GM19238 (cell line): ENCODE measurements around the gene PLEKHG1.
A peak's percentile ranks its signal among the peaks of the same experiment; 100 is the strongest.

Experiments used
- DNase-seq: peaks from one replicate; pipeline ENCODE4 v3.0.0; 2011; ENCODE audit warnings: low spot score; ENCODE audit not compliant: insufficient read length

PLEKHG1 gene

DNA sequence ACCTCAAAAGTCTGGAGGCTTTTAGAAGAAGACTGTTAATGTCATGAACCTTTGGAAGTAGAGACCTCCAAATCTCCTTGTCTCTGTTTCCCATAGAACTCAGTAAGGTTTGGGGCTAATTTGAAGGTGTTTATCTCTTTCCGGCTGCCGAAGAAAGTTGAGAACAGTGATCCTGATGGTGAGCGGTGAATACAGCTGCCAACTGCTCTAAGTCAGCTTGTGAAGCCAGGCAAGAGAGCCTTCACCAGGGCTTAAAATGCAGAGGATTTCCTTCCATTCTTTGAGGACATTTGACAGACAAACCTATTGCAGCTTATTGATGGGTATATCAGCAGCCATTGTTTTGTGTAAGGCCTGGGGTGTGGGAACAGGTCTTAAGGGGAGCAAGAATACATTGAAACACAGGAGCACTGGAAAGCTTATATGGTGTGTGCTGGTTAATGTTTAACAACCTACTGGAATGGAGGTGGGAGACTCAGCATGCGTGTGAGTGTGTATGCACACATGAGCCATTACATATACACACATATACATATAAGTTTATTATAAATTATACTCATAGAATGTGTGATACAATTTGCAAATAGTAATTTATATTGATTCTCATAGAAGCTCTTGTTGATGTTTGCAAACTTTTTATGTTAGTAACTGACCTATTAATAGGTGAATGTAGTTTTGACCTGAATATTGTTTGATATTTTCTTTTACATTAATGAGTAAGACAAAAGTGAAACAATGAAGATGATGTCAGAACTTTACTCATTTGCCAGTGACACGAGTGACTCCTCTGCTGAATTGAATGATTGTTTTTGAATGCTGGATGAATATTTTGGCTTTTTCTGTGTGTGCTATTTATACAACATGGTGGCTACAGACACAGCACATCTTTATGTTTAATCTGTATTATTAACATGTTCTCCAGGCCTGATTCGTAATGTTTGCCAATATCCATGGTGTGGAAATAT is 18.1 kb downstream of the PLEKHG1 start:
- DNase-seq, result no peak

DNA sequence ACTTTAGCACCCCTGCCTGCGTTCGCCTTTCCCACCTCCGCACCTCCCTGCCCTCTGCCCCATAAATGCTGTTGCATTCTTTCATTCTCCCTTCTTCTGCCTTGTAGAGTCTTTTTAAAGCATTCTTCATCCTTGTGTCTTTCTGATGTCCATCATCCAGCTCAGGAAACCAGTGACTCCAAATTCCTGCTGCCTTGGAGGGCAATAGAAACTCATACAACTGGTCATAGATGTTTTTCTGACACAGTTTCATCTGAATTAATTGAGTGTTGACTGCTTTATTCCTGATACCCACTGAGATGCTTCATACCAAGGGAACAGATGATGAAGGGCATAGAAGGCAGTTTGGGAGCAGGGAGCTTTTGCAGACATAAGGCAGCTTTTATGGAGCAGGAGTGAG is 19.6 kb downstream of the PLEKHG1 start:
- no peak for DNase-seq

DNA sequence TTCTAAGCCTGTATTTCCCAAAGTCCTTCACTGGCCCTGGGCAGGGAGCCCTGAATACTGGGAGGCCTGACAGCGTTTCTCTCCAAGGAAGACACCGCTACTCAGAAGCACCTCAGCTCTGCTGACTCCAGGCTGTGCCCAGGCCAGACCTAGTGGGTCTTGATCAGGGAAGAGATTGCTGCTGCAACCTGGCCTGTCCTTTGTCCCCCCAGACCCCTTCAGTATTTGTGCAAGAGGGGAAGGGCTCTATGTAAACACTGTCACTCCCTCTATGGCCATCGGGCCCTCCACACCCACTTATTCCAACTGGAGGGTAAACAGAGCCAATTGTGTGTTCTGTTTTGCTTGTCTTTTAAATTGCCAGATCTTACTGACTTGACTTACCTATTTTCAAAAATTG is 20.6 kb downstream of the PLEKHG1 start:
- no peak for DNase-seq

DNA sequence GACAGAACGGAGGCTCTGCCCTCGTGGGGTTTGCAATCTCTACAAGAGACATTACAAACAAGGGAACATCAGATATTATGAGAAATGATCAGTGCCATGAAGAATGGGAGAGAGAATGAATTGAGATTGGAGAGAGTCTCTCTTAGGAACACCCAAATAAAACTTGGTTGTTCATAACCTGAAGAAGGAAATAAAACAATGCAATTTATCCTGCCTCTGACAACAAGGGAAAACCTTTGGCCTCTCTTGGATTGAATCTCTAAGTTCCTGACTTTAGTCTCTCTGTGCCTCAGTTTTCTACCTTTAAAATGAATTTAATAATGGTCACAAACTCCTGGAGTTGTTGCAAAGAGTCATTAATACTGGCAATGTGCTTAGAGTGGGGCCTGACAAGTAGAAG is 21.1 kb downstream of the PLEKHG1 start:
- no peak for DNase-seq

DNA sequence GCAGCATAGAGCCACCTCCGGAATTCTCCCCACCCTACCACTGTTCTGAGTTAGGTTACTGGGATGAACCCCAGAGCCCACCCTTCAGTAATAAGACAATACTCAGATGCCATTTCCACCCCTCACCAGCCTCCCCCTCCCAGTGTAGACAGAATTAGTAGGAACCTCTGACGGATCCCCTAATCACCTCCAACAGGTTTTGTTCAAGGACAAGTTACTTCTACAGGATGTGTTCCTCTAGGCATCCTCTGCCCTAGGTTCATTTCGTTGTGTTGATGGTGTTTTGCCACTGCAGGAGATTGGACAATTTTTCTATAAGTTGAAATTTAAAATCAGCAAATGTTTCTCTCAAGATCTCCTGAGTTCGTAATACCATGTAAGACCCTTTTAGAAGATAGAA is 22.8 kb downstream of the PLEKHG1 start:
- DNase-seq, result no peak

DNA sequence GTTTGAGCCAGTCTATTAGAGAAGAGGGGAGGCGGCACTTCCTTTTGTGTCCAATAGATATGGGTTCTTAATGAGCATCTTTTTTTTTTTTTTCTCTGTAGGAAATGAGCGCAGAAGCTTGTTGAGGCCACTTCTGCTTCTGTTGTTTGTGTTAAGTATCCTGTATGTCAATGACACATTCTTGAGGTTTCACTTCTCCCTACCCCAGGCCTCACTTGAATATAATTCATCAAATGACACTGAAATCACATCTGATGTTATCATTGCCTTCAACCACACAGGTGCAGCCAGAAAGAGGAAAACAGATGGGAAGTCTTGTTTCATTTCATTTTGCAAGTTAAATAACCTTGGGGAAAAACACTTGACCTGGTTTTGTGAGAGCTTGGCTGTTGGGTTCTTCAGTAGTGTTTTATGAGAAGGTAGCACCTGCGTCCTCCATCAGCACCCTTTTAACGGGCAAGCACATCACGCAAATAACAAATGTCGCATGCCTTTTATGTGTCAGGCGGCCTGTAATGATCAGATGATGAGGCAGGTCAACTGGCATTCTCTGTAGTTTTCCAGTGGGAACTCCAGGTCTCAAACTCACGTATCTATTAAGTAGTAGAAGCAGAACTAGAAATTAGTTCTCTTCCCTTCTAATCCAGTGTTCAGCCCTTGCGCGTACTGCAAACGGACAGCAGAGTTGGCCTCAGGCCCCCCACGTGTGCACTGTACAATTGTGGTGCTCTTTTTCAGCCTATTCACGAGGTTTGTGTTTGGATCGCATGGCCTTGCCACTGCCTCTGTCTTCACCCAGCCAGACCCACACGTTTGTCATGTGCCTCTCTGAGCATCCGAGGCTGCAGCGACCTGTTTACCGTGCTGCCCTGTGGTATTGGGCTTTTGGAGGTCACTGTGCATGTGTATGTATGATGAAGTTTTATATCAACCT is 23.5 kb downstream of the PLEKHG1 start:
- peak; percentile 34 for DNase-seq

DNA sequence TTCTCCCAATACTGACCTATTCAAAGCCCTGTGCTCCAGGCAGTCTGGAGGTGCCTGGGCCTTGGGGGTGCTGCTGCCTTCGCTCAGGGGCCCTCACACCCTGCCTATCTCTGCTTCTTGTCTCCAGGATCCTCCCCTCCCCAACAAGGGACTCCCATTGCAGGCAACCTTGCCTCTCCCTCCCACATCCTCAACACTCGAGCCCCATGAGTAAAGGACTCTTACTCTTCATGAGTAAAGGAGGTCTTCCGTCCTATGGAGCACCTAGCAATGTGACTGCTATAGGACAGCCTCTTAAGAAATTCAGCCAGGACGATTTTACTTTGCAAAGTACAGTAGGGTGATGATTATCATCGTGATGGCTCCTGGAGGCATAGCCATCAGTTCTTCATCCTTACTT is 24.5 kb downstream of the PLEKHG1 start:
- no peak for DNase-seq

DNA sequence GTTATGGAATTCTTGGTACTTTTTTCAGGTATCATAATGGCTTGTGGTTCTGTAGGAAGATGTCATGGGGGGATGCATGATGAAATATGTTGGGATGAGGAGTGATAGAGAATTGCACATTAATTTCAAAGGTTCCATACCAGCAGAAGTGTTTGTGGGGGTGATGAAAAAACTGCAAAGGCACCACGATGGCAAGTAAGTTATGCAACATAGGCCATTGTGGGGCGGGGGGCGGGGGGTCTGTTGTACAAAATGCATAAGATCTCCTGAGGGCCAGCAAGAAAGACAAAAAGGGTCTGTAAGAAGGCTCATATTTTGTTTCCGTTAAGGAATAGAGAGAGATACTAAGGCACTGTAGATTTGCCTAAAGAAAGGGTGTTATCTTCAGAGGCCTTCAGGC is 26.2 kb downstream of the PLEKHG1 start:
- no peak for DNase-seq

DNA sequence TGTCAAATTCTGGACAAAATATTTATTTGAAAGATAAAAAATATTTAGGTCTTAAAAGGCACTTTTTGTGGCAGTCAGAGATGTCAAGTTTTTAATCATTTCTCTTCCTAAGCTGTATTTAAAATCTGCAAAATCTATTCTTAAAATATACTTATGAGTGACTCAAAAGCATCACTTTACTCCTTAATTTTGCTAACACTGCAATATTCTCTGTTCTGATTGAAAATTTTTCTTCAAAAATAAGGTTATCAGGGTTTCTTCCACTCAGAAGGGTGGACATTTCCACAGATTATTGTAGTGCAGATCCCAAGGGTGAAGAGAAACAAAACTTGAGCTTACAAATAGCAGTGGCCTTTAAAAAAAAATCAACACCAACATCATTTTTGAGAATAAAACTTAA is 27.5 kb downstream of the PLEKHG1 start:
- no peak for DNase-seq

DNA sequence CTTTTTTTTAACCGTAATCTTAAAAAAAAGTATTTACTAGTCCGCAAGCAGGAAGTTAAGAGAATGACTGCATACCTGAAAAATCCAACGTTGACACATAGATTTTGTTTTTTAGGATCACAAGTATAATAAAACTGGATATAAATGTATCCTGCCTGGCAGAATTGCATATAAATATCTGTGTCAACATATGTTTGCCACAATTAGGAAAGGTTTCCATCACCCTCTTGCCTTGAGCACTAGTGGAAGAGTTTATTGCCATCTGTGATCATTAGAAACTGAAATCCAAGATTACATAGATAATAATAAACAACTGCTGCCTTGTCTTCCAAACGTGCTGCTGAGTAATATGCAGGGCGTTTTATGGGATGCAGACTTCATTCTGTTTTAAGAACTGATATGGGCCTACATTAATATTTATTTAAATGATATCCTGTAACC is 27.9 kb downstream of the PLEKHG1 start:
- no peak for DNase-seq

DNA sequence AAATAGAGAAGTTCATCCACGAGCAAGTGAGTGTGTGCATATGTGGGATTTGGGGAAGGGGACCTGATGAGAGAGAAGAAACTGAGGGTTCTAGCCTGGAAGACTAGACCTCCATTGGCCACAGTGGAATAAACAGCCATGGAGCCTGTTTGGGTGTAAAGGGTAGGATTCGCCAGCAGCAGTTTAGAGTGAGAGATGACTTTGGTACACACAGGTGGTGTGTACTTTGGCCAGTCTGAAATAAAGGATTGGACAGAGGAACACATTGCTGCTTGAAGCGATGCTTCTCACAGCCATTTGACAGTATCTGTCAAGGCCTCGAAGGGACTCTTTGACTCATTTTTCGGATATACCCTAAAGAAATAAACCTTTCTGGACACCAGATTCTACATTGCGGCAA is 29.2 kb downstream of the PLEKHG1 start:
- DNase-seq, result no peak

DNA sequence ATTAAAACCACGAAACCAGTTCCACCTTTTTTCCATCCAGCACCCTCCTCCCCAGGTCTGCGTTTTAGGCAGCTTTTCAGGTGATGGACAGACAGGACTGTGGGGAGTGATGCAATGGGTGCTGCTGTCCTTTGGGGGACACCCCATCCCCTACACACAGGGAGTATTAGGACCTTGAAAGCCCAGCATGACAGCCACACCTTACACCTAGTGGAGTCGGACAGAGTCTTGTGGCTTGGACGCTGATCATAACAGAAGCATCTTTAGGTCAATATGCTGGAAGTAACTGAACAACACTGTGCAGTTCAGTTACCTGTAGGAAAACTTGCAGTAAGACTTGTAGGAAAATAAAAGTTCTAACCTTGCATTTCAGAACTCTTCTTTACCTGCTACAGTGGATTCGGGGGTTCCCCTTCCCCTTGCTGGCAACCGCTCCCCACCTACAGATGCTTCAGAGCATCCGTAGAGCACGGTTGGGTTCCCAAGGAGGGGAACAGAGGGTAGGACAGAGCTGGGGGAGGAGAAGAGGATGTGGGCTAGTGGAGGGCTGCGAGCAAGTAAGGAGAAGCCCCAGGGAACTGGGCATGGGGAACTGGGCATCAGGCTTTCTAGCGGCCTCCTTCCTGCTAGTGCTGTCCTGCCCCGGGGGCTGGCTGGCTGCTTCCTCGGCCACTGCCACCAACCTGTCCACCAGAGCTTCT is 31.7 kb downstream of the PLEKHG1 start:
- DNase-seq, result no peak

DNA sequence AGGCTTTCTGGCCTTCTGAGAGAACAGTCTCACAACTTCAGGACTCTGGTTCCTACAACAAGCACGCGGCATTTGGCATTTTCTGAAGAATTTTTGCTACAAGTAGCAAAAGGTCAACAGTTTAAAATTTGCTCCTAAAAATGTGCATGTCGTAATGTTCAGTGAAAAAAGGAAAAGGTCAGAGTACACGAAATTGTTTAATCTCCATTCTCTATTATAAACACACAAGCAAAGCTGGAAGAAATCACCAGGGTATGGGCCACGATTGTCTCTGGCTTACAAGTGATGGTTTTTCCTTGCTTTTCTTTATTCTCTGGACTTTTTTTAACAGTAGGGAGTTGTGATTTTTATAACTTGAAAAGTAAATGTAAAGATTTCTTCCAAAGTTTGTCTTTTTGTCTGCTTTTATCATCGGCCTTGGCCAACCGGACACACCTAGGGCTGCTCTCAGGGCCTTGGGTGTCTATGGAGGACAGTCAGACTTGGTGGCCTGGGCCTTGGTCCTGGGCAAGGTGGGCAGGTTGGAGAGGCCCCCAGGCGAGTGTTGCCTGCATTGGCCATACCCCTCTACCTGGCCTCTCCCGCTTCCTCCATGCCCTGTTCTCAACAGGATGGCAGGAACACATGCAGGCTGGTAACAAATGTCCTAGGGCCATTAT is 32.4 kb downstream of the PLEKHG1 start:
- no peak for DNase-seq

DNA sequence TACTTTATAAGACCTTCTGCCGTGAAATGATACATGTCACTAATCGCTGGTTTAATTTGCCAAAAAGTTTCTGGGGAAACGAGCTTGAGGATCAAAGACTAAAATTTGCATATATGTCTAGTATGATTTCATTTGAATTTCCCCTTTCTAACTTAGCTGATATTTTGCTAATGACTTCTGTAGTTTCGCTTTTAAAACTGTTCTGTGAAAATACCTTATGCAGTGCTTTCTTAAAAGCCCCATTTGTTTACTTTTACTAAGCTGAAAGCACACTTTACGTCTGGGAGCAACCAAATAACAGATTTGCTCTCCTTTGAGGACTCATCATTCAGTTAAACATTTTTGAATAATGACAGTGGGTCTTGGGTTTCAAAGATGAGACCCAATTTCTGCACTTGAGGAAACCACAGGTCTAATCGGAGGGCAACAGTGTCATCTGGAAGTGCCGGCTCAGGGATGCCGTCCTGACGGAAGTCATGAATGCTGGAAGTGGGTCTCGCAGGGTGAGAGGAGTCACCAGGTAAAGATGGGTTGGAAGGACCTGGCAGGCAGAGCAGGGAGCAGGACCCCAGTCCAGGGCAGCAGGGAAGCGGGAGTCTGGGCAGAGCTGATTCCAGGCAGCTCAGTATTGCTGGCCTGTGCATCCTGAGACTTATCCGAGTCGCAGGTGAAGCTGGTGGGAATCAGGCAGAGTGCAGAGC is 33.2 kb downstream of the PLEKHG1 start:
- peak; percentile 18 for DNase-seq

DNA sequence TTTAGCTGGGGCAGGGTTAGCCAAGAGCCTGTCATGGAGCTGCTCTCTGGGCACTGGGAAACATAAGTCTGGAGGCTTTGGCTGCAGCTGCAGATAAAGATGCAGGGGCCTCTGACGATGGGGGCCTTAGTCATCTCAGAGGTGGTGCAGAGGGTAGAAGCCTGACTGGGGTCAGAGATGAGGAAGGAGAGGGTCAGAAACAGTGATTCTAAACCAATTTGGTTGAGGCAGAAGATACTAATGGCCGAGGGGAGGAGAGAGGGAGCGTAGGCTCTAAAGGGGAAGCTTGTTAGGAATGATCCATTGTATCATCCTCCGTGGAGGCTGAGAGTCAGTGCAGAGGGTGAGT is 33.8 kb downstream of the PLEKHG1 start:
- no peak for DNase-seq

DNA sequence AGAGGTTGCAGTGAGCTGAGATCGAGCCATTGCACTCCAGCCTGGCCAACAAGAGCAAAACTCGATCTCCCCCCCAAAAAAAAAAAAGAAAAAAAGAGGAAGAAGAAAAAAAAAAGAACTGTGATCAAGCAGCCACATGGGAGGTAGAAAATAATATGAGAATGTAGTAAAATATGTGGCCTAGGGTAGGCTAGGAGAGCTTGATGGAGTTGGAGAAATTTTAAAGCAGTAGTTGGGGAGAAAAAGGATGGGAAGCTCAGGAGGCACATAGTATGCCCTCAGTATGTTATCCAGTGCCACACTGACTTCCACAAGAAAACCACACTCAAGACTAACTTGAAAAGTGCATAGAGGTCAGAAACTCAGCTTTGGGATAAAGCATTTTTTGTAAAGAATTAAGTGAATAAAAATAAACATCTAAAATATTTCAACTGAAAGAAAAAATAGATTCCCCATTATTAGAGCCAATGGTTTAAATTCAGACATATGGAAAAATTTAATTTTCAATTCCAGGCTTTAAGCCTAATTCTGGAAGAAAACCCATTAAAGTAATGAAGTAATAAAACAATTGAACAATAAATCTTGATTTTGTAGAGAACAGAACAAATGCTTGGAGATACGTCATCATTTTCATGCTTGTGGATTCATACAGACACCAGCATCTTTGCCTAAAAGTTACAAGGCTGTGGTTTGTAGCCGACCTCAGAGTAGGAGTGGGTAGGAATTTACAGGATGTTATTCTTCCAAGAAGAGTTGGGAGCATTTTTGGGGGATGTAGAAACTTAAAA is 34.7 kb downstream of the PLEKHG1 start:
- DNase-seq, result no peak

DNA sequence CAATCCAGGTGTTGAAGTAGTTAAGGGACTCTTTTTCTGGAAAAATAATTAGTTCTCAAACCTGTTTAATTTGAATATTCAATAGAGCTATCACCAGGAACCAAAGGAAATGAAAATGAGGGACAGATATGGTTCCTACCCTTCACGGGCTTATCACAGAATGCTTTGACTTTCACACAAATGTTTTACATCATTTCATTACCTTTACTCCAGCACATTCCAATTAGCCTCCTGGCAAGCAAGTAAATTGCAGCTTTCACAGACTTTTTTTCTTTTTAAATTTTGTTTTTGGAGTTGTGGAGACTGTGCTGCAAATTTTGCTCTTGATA is 35.2 kb downstream of the PLEKHG1 start:
- no peak for DNase-seq

DNA sequence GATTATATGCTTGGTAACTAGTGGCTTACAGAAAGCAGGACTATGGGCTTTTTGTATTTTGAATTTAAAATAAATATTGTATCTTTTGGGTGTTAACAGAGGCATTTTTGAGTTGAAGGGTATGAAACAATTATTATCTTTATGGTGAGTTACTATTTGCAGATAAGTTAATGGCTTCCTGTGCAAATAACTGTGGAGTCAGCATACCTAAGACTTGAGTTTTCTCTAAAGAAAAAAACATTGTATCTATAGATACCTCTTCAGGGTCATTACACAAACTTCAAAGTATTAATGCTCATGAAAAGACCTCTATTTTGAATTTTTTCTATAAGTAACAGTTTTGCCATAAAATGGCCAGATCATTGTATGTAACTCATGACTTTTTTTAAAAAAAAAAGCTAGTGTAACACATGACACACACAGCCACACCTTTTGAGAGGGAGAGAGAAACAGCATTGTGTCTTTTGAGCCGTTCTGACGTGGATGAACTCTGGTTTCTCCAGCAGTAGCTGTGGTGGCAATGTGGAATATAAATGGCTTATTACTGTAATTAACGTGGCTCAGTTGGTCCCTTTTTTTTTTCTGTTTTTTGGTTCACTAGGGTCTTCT is 36.3 kb downstream of the PLEKHG1 start:
- DNase-seq, result no peak

DNA sequence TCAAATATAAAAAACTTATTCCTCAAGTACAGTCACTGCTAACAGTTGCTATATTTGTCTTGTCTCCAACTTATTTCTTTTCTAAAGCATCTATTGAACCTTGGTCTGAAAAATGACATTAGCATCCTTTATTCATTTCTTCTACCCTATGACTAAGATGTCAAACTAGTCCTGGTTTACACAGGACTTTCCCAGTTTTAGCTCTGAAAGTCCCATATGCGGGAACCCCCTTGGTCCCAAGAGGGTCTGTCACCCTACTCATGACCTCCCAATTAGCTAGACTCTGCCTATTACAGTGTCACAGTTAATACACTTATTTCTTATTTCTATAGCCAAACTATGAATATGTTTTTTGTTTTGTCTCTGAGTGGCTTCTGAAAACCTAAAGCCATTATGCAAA is 37.1 kb downstream of the PLEKHG1 start:
- DNase-seq, result no peak
